Tibial nerve (tissue), 3 donors: ENCODE data around the gene PRKACB.
"Not testable (repeated sequence)": the region's sequence is repeated elsewhere in the genome, so short reads cannot be mapped to it uniquely, and the experiment has no call there.

Experiments used
- POLR2A ChIP-seq, 2 donors: fragments of 450-650 bp; IDR thresholded peaks; one replicate each; pipeline ENCODE4 v1.6.1; 2017; ENCODE audit warnings: antibody characterized with exemption in 2 of 2, mild to moderate bottlenecking in 2 of 2, moderate library complexity in 2 of 2
- TF ChIP-seq, protein P1 (sequence below), 5 experiments: fragments of 200-600 bp in 3 of 5; fragments of 450-650 bp in 2 of 5; sonication (generic) in 3 of 5; IDR thresholded peaks; one replicate each; pipeline ENCODE4 v1.5.1; 2016 to 2019; ENCODE audit warnings: antibody characterized with exemption in 5 of 5, mild to moderate bottlenecking in 3 of 5, moderate library complexity in 2 of 5

DNA sequence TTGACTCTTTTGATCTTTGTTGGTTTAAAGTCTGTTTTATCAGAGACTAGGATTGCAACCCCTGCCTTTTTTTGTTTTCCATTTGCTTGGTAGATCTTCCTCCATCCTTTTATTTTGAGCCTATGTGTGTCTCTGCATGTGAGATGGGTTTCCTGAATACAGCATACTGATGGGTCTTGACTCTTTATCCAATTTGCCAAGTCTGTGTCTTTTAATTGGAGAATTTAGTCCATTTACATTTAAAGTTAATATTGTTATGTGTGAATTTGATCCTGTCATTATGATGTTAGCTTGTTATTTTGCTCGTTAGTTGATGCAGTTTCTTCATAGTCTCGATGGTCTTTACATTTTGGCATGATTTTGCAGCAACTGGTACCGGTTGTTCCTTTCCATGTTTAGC, 88.6 kb downstream of the PRKACB start:
- TF ChIP-seq, protein P1, sequence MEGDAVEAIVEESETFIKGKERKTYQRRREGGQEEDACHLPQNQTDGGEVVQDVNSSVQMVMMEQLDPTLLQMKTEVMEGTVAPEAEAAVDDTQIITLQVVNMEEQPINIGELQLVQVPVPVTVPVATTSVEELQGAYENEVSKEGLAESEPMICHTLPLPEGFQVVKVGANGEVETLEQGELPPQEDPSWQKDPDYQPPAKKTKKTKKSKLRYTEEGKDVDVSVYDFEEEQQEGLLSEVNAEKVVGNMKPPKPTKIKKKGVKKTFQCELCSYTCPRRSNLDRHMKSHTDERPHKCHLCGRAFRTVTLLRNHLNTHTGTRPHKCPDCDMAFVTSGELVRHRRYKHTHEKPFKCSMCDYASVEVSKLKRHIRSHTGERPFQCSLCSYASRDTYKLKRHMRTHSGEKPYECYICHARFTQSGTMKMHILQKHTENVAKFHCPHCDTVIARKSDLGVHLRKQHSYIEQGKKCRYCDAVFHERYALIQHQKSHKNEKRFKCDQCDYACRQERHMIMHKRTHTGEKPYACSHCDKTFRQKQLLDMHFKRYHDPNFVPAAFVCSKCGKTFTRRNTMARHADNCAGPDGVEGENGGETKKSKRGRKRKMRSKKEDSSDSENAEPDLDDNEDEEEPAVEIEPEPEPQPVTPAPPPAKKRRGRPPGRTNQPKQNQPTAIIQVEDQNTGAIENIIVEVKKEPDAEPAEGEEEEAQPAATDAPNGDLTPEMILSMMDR (IDR thresholded peaks at IDR 0.05): not testable (repeated sequence)
- not testable (repeated sequence) for TF ChIP-seq POLR2A (IDR thresholded peaks at IDR 0.05)
